Measurements from ENCODE around the gene GJD3.

Gene GJD3

DNA sequence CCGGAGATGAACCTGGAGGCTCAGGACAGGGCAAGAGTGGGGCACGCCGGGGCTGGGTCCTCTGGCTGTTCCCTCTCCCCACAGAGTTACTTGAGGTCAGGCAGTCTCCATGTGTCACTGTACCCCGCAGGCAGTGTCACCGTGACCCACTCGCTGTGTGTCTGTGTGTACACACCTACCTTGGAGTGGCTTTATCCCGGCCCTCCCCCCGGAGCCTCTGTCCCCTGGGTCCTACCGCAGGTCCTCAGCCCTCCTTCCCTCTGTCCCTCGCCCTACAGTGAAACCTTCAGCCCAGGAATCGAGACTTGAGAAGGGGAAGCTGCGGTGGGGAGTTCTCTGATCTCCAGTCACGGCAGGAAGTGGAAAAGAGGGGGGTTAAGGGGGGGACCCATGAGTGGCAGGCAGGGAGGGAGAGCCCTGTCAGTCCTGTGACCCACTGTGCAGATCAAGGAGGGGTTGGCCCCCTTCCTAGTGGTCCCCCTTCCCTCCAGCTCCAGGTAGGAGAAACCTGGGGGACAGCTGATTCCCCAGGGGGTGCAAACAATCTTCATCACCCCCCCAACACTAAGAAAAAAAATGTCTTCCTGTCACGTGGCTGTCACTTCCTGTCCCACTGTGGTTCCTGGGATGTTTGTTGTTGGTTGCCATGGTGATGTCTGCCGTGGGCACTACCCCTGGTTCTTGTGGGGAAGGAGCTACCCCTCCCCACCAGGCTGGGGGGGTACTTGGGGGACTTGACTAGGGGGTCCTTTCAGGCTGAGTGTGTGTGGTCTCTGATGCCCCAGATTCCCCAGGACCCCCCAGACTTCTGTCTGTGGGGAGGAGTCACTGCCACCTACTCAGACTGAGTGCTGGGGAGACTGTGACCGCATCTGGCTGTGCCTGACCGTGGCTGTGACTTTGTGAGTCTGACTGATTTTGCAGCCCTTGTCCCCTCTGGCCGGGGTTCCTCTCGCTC, 41.9 kb downstream of the GJD3 start:
- Mint-ChIP-seq H3K4me1 (peaks cover 92% of the 10 kb centered on the region), H3K27me3 (ENCODE audit: low read depth, poor library complexity) (peaks cover 16% of the 10 kb centered on the region), H3K27ac (peak overlapping the region; percentile 95), H3K36me3 (ENCODE audit: low read depth) (no peaks in the 10 kb centered on the region), H3K9me3 (no peaks in the 10 kb centered on the region), H3K4me3 (peak overlapping the region; percentile 8)
- TF ChIP-seq, protein P1, sequence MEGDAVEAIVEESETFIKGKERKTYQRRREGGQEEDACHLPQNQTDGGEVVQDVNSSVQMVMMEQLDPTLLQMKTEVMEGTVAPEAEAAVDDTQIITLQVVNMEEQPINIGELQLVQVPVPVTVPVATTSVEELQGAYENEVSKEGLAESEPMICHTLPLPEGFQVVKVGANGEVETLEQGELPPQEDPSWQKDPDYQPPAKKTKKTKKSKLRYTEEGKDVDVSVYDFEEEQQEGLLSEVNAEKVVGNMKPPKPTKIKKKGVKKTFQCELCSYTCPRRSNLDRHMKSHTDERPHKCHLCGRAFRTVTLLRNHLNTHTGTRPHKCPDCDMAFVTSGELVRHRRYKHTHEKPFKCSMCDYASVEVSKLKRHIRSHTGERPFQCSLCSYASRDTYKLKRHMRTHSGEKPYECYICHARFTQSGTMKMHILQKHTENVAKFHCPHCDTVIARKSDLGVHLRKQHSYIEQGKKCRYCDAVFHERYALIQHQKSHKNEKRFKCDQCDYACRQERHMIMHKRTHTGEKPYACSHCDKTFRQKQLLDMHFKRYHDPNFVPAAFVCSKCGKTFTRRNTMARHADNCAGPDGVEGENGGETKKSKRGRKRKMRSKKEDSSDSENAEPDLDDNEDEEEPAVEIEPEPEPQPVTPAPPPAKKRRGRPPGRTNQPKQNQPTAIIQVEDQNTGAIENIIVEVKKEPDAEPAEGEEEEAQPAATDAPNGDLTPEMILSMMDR (IDR thresholded peaks at IDR 0.05) = no peak
- peak; percentile 57 for DNase-seq

DNA sequence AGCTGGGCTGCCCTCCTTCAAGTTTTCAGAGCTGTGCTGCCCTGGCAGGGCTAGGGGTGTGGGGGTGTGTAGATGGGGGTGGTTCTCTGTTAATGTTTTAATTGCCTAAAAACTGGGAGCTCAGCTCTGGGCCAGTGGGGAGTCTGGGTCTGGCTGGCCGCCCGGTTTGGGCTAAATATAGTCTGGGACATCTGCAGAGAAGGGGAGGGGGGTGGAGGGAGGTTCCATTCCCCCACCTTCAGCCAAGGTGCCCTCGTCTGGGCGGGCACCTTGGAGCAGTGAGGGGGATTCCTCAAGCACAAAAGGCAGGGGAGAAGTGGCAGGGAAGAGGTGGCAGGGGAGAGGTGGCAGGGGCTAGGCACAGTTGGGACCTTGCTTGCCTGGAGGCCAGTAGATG, 42.6 kb downstream of the GJD3 start:
- Mint-ChIP-seq H3K4me3 (peak overlapping the region; percentile 40), H3K27me3 (ENCODE audit: low read depth, poor library complexity) (peaks cover 16% of the 10 kb centered on the region), H3K9me3 (no peaks in the 10 kb centered on the region), H3K36me3 (ENCODE audit: low read depth) (no peaks in the 10 kb centered on the region), H3K4me1 (peaks cover 92% of the 10 kb centered on the region), H3K27ac (no peak overlapping the region)
- DNase-seq = no peak
- TF ChIP-seq, protein P1 (IDR thresholded peaks at IDR 0.05) = no peak

DNA sequence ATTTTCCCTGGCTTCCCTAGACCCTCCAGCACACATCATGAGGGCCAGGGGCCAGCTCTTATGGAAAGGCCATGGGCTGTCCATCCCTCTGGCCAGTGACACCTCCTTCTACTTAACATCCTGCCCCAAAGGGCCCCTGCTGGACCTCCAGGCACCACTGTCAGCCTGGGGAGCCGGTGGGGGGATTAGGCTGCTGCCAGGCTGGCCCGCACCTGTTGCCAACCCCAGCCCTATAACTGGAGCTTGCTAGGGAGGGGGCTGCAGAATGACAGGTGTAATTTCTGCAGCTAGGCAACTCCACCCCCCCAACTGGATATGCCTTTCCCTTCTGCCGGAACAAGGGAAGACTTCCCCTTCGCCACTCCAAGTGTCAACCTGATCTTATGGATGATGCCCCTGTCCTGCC, 43.0 kb downstream of the GJD3 start:
- Mint-ChIP-seq H3K4me3 (peak overlapping the region; percentile 40), H3K27me3 (ENCODE audit: low read depth, poor library complexity) (peaks cover 16% of the 10 kb centered on the region), H3K4me1 (peaks cover 88% of the 10 kb centered on the region), H3K36me3 (ENCODE audit: low read depth) (no peaks in the 10 kb centered on the region), H3K27ac (no peak overlapping the region), H3K9me3 (no peaks in the 10 kb centered on the region)
- TF ChIP-seq, protein P1 (IDR thresholded peaks at IDR 0.05) = no peak
- no peak for DNase-seq

DNA sequence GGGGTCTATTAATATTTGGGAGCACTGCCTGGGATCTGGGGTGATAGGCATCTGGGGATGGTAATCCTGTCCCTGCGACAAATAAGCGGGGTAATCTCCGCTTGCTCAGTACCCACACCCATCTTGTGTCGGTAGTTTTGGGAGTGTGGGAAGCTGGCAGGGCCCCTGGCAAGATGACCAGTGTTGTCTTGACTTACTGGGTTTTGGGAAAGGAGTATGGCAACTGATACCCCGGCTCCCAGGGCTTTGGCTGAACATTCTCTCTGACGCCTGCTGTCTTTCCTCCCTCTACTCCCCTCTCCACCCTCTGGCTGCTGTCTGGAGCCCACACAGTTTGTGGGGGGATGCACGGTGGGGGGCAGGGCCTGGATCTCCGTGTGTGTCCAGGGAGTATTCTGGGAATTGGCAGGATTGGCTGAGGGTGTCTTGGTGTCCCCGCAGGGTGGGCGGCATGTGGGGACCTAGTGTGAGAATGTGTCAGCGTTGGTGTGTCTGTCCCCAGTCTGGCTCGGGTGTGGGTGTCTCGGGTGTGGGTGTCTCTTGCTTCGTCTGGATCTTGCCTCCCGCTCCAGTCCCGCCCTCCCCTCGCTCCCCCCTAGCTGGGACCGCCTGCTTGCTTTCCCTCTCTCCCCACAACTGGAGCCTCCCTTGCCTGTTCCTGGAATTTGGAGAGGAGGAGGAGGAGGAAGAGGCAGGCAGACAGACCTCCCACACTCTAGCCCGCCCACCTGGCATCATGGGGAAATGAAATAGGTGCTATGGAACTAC, 43.6 kb downstream of the GJD3 start:
- TF ChIP-seq, protein P1 (IDR thresholded peaks at IDR 0.05) = no peak
- Mint-ChIP-seq H3K27ac (no peak overlapping the region), H3K36me3 (ENCODE audit: low read depth) (no peaks in the 10 kb centered on the region), H3K27me3 (ENCODE audit: low read depth, poor library complexity) (peaks cover 16% of the 10 kb centered on the region), H3K9me3 (no peaks in the 10 kb centered on the region), H3K4me1 (peaks cover 82% of the 10 kb centered on the region), H3K4me3 (peak overlapping the region; percentile 92)
- DNase-seq = no peak

DNA sequence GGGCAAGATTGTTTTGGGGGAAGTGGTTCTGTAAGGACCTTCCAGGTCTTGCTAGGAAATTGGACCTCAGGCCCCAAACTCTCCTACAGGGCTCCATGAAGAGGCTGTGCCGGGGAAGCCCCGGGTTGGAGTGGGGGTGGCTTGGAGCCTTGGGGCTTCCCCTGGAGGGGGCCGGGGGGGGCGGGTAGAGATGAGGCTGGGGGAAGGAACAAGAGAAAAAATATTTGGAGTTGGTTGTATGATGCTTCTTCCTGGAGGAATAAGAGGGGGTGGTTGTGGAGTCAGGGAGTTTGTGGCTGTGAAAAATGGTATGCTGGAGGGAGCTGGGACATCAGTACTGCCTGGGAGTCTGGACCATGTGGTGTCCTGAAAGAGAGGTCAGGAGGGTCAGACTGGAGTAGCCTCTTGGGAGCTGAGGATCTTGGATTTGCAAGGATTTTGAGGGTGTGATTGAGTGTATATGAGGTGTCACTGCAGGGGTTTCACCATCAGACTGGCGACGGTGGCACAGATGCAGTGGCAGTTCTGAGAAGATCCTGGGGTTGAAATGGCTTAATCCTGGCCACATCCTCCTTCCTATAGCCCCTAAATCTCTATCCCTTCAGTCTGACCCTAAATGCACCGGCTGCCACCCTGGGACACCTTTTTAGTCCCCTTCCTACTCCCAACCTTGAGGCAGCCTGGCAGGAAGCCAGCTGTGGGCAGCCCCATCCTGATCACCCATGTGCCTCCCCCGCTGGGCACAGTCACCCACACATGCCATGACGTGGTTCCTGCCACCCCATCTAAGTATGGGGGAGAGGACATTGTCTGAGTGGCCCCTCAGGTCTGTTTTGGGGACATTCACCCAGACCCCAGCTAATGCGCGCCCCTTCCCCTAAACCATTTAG, 44.6 kb downstream of the GJD3 start:
- Mint-ChIP-seq H3K36me3 (ENCODE audit: low read depth) (no peaks in the 10 kb centered on the region), H3K4me1 (peaks cover 74% of the 10 kb centered on the region), H3K27me3 (ENCODE audit: low read depth, poor library complexity) (peaks cover 16% of the 10 kb centered on the region), H3K27ac (peak overlapping the region; percentile 93), H3K4me3 (peak overlapping the region; percentile 92), H3K9me3 (no peaks in the 10 kb centered on the region)
- DNase-seq = no peak
- TF ChIP-seq, protein P1 (IDR thresholded peaks at IDR 0.05) = no peak
